ENCODE results near the gene HIGD2A. TPM values are rescaled to one million over a fixed set of nuclear protein-coding genes. Genes with fewer than 3 reads are reported as not detected.

Gene HIGD2A
- total and polyA plus RNA-seq, 9 of the 15 experiments (the other 6 are each of a cell fraction or from before 2014, with no cell fraction given): 94.7 to 264 (median 163) TPM

DNA sequence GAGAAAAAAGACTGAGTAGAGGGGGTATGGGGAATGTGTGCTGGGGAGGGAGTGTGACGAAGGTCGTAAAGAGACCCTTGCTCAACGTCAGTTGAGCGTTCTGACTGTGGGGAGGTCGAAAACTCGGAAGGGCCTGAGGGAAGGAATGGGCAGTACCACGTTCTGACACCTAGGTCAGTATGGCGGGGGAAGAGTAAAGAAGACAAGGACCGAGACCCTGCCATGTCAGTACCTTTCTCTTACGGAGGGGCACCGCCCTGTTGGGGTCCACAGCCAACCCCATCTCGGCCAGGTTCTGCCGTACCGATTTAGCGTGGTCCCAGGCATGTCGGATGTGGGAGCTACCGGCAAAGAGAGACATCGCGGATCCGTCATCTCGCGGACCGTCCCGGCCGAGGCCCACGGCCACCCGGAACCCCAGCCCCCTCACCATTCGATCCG is 528 bp upstream of the HIGD2A start (continued):
- TF ChIP-seq, protein P1, sequence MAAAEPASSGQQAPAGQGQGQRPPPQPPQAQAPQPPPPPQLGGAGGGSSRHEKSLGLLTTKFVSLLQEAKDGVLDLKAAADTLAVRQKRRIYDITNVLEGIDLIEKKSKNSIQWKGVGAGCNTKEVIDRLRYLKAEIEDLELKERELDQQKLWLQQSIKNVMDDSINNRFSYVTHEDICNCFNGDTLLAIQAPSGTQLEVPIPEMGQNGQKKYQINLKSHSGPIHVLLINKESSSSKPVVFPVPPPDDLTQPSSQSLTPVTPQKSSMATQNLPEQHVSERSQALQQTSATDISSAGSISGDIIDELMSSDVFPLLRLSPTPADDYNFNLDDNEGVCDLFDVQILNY (CRISPR knock-in tag; IDR thresholded peaks at IDR 0.05): peak; percentile 79
- TF ChIP-seq RBBP5 (IDR thresholded peaks at IDR 0.05; ENCODE audit: borderline replicate concordance, insufficient read depth, low read length, poor library complexity, severe bottlenecking): peak; percentile 65
- 0 out of 2 replicates have a peak, but pooled peaks have one; percentile 35 for TF ChIP-seq CREM (IDR thresholded peaks at IDR 0.05; ENCODE audit: low read depth)
- 0 out of 2 replicates have a peak, but pooled peaks have one; percentile 31 for TF ChIP-seq ZNF224 (CRISPR knock-in tag; IDR thresholded peaks at IDR 0.05)
- peak; percentile 78; the same call in 1 of the 2 replicates for TF ChIP-seq FOXP1 (CRISPR knock-in tag; IDR thresholded peaks at IDR 0.05)
- peak; percentile 30; the same call in 1 of the 2 replicates for TF ChIP-seq FOXK1 (CRISPR knock-in tag; IDR thresholded peaks at IDR 0.05; ENCODE audit: borderline replicate concordance)
- TF ChIP-seq, protein P2, sequence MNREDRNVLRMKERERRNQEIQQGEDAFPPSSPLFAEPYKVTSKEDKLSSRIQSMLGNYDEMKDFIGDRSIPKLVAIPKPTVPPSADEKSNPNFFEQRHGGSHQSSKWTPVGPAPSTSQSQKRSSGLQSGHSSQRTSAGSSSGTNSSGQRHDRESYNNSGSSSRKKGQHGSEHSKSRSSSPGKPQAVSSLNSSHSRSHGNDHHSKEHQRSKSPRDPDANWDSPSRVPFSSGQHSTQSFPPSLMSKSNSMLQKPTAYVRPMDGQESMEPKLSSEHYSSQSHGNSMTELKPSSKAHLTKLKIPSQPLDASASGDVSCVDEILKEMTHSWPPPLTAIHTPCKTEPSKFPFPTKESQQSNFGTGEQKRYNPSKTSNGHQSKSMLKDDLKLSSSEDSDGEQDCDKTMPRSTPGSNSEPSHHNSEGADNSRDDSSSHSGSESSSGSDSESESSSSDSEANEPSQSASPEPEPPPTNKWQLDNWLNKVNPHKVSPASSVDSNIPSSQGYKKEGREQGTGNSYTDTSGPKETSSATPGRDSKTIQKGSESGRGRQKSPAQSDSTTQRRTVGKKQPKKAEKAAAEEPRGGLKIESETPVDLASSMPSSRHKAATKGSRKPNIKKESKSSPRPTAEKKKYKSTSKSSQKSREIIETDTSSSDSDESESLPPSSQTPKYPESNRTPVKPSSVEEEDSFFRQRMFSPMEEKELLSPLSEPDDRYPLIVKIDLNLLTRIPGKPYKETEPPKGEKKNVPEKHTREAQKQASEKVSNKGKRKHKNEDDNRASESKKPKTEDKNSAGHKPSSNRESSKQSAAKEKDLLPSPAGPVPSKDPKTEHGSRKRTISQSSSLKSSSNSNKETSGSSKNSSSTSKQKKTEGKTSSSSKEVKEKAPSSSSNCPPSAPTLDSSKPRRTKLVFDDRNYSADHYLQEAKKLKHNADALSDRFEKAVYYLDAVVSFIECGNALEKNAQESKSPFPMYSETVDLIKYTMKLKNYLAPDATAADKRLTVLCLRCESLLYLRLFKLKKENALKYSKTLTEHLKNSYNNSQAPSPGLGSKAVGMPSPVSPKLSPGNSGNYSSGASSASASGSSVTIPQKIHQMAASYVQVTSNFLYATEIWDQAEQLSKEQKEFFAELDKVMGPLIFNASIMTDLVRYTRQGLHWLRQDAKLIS (CRISPR knock-in tag; IDR thresholded peaks at IDR 0.05): no peak; the same call in 1 of the 2 replicates
- TF ChIP-seq, protein P3, sequence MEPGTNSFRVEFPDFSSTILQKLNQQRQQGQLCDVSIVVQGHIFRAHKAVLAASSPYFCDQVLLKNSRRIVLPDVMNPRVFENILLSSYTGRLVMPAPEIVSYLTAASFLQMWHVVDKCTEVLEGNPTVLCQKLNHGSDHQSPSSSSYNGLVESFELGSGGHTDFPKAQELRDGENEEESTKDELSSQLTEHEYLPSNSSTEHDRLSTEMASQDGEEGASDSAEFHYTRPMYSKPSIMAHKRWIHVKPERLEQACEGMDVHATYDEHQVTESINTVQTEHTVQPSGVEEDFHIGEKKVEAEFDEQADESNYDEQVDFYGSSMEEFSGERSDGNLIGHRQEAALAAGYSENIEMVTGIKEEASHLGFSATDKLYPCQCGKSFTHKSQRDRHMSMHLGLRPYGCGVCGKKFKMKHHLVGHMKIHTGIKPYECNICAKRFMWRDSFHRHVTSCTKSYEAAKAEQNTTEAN (CRISPR knock-in tag; IDR thresholded peaks at IDR 0.05): peak; percentile 67; the same call in 1 of the 2 replicates
- TF ChIP-seq U2AF1 (optimal IDR thresholded peaks at IDR 0.05; ENCODE audit: low read depth, low read length): no peak
- 0 out of 2 replicates have a peak, but pooled peaks have one; percentile 40 for TF ChIP-seq ZNF232 (CRISPR knock-in tag; IDR thresholded peaks at IDR 0.05)
- TF ChIP-seq ZSCAN29 (IDR thresholded peaks at IDR 0.05): 0 out of 2 replicates have a peak, but pooled peaks have one; percentile 15
- TF ChIP-seq TCFL5 (CRISPR knock-in tag; conservative IDR thresholded peaks at IDR 0.05): no peak
- TF ChIP-seq, protein P4, sequence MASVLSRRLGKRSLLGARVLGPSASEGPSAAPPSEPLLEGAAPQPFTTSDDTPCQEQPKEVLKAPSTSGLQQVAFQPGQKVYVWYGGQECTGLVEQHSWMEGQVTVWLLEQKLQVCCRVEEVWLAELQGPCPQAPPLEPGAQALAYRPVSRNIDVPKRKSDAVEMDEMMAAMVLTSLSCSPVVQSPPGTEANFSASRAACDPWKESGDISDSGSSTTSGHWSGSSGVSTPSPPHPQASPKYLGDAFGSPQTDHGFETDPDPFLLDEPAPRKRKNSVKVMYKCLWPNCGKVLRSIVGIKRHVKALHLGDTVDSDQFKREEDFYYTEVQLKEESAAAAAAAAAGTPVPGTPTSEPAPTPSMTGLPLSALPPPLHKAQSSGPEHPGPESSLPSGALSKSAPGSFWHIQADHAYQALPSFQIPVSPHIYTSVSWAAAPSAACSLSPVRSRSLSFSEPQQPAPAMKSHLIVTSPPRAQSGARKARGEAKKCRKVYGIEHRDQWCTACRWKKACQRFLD (CRISPR knock-in tag; IDR thresholded peaks at IDR 0.05): peak; percentile 47; the same call in 1 of the 2 replicates
- TF ChIP-seq, protein P5, sequence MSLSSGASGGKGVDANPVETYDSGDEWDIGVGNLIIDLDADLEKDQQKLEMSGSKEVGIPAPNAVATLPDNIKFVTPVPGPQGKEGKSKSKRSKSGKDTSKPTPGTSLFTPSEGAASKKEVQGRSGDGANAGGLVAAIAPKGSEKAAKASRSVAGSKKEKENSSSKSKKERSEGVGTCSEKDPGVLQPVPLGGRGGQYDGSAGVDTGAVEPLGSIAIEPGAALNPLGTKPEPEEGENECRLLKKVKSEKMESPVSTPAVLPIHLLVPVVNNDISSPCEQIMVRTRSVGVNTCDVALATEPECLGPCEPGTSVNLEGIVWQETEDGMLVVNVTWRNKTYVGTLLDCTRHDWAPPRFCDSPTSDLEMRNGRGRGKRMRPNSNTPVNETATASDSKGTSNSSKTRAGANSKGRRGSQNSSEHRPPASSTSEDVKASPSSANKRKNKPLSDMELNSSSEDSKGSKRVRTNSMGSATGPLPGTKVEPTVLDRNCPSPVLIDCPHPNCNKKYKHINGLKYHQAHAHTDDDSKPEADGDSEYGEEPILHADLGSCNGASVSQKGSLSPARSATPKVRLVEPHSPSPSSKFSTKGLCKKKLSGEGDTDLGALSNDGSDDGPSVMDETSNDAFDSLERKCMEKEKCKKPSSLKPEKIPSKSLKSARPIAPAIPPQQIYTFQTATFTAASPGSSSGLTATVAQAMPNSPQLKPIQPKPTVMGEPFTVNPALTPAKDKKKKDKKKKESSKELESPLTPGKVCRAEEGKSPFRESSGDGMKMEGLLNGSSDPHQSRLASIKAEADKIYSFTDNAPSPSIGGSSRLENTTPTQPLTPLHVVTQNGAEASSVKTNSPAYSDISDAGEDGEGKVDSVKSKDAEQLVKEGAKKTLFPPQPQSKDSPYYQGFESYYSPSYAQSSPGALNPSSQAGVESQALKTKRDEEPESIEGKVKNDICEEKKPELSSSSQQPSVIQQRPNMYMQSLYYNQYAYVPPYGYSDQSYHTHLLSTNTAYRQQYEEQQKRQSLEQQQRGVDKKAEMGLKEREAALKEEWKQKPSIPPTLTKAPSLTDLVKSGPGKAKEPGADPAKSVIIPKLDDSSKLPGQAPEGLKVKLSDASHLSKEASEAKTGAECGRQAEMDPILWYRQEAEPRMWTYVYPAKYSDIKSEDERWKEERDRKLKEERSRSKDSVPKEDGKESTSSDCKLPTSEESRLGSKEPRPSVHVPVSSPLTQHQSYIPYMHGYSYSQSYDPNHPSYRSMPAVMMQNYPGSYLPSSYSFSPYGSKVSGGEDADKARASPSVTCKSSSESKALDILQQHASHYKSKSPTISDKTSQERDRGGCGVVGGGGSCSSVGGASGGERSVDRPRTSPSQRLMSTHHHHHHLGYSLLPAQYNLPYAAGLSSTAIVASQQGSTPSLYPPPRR (CRISPR knock-in tag; IDR thresholded peaks at IDR 0.05; ENCODE audit: borderline replicate concordance): 0 out of 2 replicates have a peak, but pooled peaks have one; percentile 24
